GM23338 (cell line): ENCODE data around the gene BMPR1B.

Experiments used
- CREB1 ChIP-seq: fragments of 250-450 bp; sonication (Bioruptor Pico); IDR thresholded peaks from 2 replicates; pipeline ENCODE4 v1.5.0; 2020; ENCODE audit warnings: low read depth, mild to moderate bottlenecking, moderate library complexity
- EZH2 ChIP-seq: fragments of 200-600 bp; sonication (generic); IDR thresholded peaks from one replicate; pipeline ENCODE4 v1.8.0; 2017; ENCODE audit warnings: antibody characterized with exemption, mild to moderate bottlenecking, low read depth; ENCODE audit not compliant: unreplicated experiment
- EZH2phosphoT487 ChIP-seq: fragments of 200-600 bp; sonication (generic); IDR thresholded peaks from one replicate; pipeline ENCODE4 v1.8.1; 2018; ENCODE audit warnings: antibody characterized with exemption; ENCODE audit not compliant: unreplicated experiment
- JUNB ChIP-seq: IDR thresholded peaks from one replicate; pipeline ENCODE4 v1.6.1; 2016; ENCODE audit warnings: antibody characterized with exemption; ENCODE audit not compliant: unreplicated experiment
- POLR2AphosphoS5 ChIP-seq: IDR thresholded peaks from 2 replicates; pipeline ENCODE4 v1.6.1; 2016; ENCODE audit warnings: antibody characterized with exemption, low read depth
- STAT1 ChIP-seq: IDR thresholded peaks from one replicate; pipeline ENCODE4 v1.6.1; 2016; ENCODE audit warnings: antibody characterized with exemption; ENCODE audit not compliant: unreplicated experiment
- ZNF114 ChIP-seq: fragments of 250-450 bp; sonication (Bioruptor Pico); IDR thresholded peaks from 2 replicates; pipeline ENCODE4 v1.5.0; 2020; ENCODE audit warnings: mild to moderate bottlenecking, moderate library complexity
- ZNF331 ChIP-seq: fragments of 250-450 bp; sonication (Bioruptor Pico); IDR thresholded peaks from 2 replicates; pipeline ENCODE4 v1.5.0; 2020; ENCODE audit warnings: low read depth, mild to moderate bottlenecking, moderate library complexity
- TF ChIP-seq, protein P1 (sequence below): IDR thresholded peaks from one replicate; pipeline ENCODE4 v1.6.1; 2018; ENCODE audit warnings: antibody characterized with exemption; ENCODE audit not compliant: unreplicated experiment
- TF ChIP-seq, protein P2 (sequence below), 2 experiments: fragments of 200-600 bp in 1 of 2; sonication (generic) in 1 of 2; conservative IDR thresholded peaks; 2 replicates each; pipeline versions ENCODE4 v1.5.1 to v1.6.1; 2016 to 2017; ENCODE audit warnings: antibody characterized with exemption in 2 of 2, low read depth in 2 of 2, mild to moderate bottlenecking in 2 of 2, moderate library complexity in 1 of 2
- TF ChIP-seq, protein P3 (sequence below): IDR thresholded peaks from 2 replicates; pipeline ENCODE4 v1.6.1; 2016; ENCODE audit warnings: antibody characterized with exemption

DNA sequence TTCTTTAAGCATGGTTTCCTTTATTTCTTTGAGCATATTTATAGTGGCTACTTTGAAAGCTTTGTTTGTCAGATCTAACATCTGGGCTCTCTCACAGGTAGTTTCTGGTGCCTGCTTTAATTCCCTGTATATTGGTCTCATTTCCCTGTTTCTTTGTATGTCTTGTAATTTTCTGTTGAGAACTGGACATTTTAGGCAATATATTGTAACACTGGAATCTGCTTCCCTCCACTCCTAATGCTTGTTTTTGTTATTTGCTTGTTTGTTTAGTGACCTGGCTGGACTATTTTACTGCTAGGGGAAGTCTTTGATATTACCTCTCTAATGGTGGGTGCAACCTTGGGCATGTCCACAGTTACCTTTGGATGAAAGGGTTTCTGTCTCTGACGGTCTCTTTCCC, 25.0 kb downstream of the BMPR1B start:
- TF ChIP-seq, protein P1, sequence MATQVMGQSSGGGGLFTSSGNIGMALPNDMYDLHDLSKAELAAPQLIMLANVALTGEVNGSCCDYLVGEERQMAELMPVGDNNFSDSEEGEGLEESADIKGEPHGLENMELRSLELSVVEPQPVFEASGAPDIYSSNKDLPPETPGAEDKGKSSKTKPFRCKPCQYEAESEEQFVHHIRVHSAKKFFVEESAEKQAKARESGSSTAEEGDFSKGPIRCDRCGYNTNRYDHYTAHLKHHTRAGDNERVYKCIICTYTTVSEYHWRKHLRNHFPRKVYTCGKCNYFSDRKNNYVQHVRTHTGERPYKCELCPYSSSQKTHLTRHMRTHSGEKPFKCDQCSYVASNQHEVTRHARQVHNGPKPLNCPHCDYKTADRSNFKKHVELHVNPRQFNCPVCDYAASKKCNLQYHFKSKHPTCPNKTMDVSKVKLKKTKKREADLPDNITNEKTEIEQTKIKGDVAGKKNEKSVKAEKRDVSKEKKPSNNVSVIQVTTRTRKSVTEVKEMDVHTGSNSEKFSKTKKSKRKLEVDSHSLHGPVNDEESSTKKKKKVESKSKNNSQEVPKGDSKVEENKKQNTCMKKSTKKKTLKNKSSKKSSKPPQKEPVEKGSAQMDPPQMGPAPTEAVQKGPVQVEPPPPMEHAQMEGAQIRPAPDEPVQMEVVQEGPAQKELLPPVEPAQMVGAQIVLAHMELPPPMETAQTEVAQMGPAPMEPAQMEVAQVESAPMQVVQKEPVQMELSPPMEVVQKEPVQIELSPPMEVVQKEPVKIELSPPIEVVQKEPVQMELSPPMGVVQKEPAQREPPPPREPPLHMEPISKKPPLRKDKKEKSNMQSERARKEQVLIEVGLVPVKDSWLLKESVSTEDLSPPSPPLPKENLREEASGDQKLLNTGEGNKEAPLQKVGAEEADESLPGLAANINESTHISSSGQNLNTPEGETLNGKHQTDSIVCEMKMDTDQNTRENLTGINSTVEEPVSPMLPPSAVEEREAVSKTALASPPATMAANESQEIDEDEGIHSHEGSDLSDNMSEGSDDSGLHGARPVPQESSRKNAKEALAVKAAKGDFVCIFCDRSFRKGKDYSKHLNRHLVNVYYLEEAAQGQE: no peak
- TF ChIP-seq, protein P2, sequence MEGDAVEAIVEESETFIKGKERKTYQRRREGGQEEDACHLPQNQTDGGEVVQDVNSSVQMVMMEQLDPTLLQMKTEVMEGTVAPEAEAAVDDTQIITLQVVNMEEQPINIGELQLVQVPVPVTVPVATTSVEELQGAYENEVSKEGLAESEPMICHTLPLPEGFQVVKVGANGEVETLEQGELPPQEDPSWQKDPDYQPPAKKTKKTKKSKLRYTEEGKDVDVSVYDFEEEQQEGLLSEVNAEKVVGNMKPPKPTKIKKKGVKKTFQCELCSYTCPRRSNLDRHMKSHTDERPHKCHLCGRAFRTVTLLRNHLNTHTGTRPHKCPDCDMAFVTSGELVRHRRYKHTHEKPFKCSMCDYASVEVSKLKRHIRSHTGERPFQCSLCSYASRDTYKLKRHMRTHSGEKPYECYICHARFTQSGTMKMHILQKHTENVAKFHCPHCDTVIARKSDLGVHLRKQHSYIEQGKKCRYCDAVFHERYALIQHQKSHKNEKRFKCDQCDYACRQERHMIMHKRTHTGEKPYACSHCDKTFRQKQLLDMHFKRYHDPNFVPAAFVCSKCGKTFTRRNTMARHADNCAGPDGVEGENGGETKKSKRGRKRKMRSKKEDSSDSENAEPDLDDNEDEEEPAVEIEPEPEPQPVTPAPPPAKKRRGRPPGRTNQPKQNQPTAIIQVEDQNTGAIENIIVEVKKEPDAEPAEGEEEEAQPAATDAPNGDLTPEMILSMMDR (conservative IDR thresholded peaks at IDR 0.05; ENCODE audit: low read depth in 2 of 2): no peak
- no peak for TF ChIP-seq POLR2AphosphoS5
- TF ChIP-seq EZH2: no peak
- TF ChIP-seq EZH2phosphoT487: no peak
- TF ChIP-seq CREB1 (CRISPR knock-in tag): no peak
- no peak for TF ChIP-seq JUNB
- no peak for TF ChIP-seq ZNF114 (CRISPR knock-in tag)
- TF ChIP-seq, protein P3, sequence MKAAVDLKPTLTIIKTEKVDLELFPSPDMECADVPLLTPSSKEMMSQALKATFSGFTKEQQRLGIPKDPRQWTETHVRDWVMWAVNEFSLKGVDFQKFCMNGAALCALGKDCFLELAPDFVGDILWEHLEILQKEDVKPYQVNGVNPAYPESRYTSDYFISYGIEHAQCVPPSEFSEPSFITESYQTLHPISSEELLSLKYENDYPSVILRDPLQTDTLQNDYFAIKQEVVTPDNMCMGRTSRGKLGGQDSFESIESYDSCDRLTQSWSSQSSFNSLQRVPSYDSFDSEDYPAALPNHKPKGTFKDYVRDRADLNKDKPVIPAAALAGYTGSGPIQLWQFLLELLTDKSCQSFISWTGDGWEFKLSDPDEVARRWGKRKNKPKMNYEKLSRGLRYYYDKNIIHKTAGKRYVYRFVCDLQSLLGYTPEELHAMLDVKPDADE: no peak
- TF ChIP-seq ZNF331 (CRISPR knock-in tag): no peak
- no peak for TF ChIP-seq STAT1
